CD14-positive monocyte (primary cell): ENCODE data around the gene SRMS. TPM values are rescaled to one million over a fixed set of nuclear protein-coding genes. Genes with fewer than 3 reads are reported as not detected.

Experiments
- DNase-seq, 3 donors: peaks; one replicate each; pipeline ENCODE4 v3.0.0-alpha.2; 2011 to 2022
- H2AFZ ChIP-seq: 2 replicates; pipeline ENCODE4 v1.6.0; 2012; ENCODE audit warnings: mild to moderate bottlenecking, low read depth, low read length, inconsistent platforms; ENCODE audit not compliant: insufficient read depth, poor library complexity, severe bottlenecking
- H3K27ac ChIP-seq, 2 donors: 1 replicate in 1 of 2; 2 replicates in 1 of 2; pipeline ENCODE4 v1.5.1; 2012 to 2013; ENCODE audit warnings: low read length in 2 of 2, control low read depth in 1 of 2, inconsistent platforms in 1 of 2, low read depth in 1 of 2, mild to moderate bottlenecking in 1 of 2
- H3K27me3 ChIP-seq, 2 donors: one replicate each; pipeline versions ENCODE4 v1.6.0 to v1.6.1; 2011 to 2013; ENCODE audit warnings: low read length in 2 of 2; ENCODE audit not compliant: control insufficient read depth in 2 of 2, insufficient read depth in 2 of 2
- H3K36me3 ChIP-seq, 2 donors: replicated peaks in 1 of 2; 1 replicate in 1 of 2; 2 replicates in 1 of 2; pipeline versions ENCODE4 v1.5.1 to v1.6.1; 2012 to 2013; ENCODE audit warnings: low read length in 2 of 2, control low read depth in 1 of 2, inconsistent platforms in 1 of 2, mild to moderate bottlenecking in 1 of 2; ENCODE audit not compliant: insufficient read depth in 2 of 2, control insufficient read depth in 1 of 2
- H3K4me1 ChIP-seq, 2 donors: 1 replicate in 1 of 2; 2 replicates in 1 of 2; pipeline versions ENCODE4 v1.5.1 to v1.6.1; 2012 to 2013; ENCODE audit warnings: low read length in 2 of 2, control low read depth in 1 of 2, inconsistent platforms in 1 of 2, mild to moderate bottlenecking in 1 of 2, moderate library complexity in 1 of 2; ENCODE audit not compliant: insufficient read depth in 2 of 2, control insufficient read depth in 1 of 2
- H3K4me2 ChIP-seq: replicated peaks from 2 replicates; pipeline ENCODE3; 2012; ENCODE audit warnings: low read length, moderate library complexity, mild to moderate bottlenecking; ENCODE audit not compliant: poor library complexity, severe bottlenecking; ENCODE audit errors: extremely low read depth
- H3K4me3 ChIP-seq, 3 experiments: fragments of 200-600 bp in 1 of 3; sonication (generic) in 1 of 3; replicated peaks in 1 of 3; 1 replicate in 2 of 3; 2 replicates in 1 of 3; pipeline ENCODE4 v1.5.1; 2011 to 2013; ENCODE audit warnings: low read length in 3 of 3, mild to moderate bottlenecking in 3 of 3, control low read depth in 2 of 3, low read depth in 2 of 3, inconsistent platforms in 1 of 3, moderate library complexity in 1 of 3
- H3K79me2 ChIP-seq: 2 replicates; pipeline ENCODE4 v1.6.0; 2012; ENCODE audit warnings: mild to moderate bottlenecking, control low read depth, inconsistent platforms, low read length, moderate library complexity; ENCODE audit not compliant: insufficient read depth
- H3K9ac ChIP-seq: 2 replicates; pipeline ENCODE4 v1.6.0; 2017; ENCODE audit warnings: low read length, mild to moderate bottlenecking; ENCODE audit not compliant: insufficient read depth, poor library complexity, severe bottlenecking
- H3K9me3 ChIP-seq, 2 donors: replicated peaks in 1 of 2; 1 replicate in 1 of 2; 2 replicates in 1 of 2; pipeline versions ENCODE4 v1.5.1 to v1.6.1; 2012 to 2013; ENCODE audit warnings: low read length in 2 of 2, control low read depth in 1 of 2; ENCODE audit not compliant: control insufficient read depth in 1 of 2, insufficient read depth in 1 of 2
- H4K20me1 ChIP-seq: 2 replicates; pipeline ENCODE4 v1.6.0; 2012; ENCODE audit warnings: mild to moderate bottlenecking, low read length, control low read depth, moderate library complexity; ENCODE audit not compliant: insufficient read depth
- H3K27ac Mint-ChIP-seq, 7 donors: one replicate each; pipeline ENCODE4 v1.8.0; 2020; ENCODE audit warnings: mild to moderate bottlenecking in 7 of 7, mixed read lengths in 7 of 7, moderate library complexity in 6 of 7, inconsistent platforms in 2 of 7
- H3K27me3 Mint-ChIP-seq, 3 donors: one replicate each; pipeline ENCODE4 v1.8.0; 2021 to 2022; ENCODE audit warnings: low read depth in 3 of 3, mild to moderate bottlenecking in 3 of 3, mixed read lengths in 3 of 3, moderate library complexity in 3 of 3, inconsistent platforms in 1 of 3
- H3K36me3 Mint-ChIP-seq, 2 donors: one replicate each; pipeline ENCODE4 v1.8.0; 2020; ENCODE audit warnings: mixed read lengths in 2 of 2, inconsistent platforms in 1 of 2, mild to moderate bottlenecking in 1 of 2
- H3K4me1 Mint-ChIP-seq: one replicate; pipeline ENCODE4 v1.8.0; 2020; ENCODE audit warnings: mild to moderate bottlenecking, mixed read lengths
- H3K4me3 Mint-ChIP-seq, 2 donors: one replicate each; pipeline ENCODE4 v1.8.0; 2020; ENCODE audit warnings: mild to moderate bottlenecking in 2 of 2, mixed read lengths in 2 of 2, moderate library complexity in 1 of 2
- H3K9me3 Mint-ChIP-seq, 7 donors: one replicate each; pipeline ENCODE4 v1.8.0; 2020 to 2022; ENCODE audit warnings: mixed read lengths in 7 of 7, mild to moderate bottlenecking in 6 of 7, moderate library complexity in 6 of 7, inconsistent platforms in 2 of 7
- CTCF ChIP-seq: fragments of 200-600 bp; IDR thresholded peaks from one replicate; pipeline ENCODE4 v1.8.0; 2022; ENCODE audit warnings: antibody characterized with exemption, mild to moderate bottlenecking
- WGBS: methylation state at CpG from one replicate; pipeline ENCODE4 v1.1.5; 2013; ENCODE audit warnings: missing lambda C conversion rate; ENCODE audit not compliant: insufficient coverage; 5-methylcytosine and 5-hydroxymethylcytosine counted together
- intact Hi-C, 2 donors: fragments of 100-400 bp; cut with micrococcal nuclease; formaldehyde crosslinking; loops; one replicate each; pipeline versions ENCODE4 v1.15.0 to v1.15.1; 2023
- polyA plus RNA-seq, 3 donors: library from polyadenylated mRNA; depleted of rRNA in 1 of 3; unstranded in 2 of 3; stranded (reverse) in 1 of 3; fragments of 300-500 nt in 2 of 3; fragments of >200 nt in 1 of 3; fragmentation: Illumina TruSeq in 2 of 3; gene quantifications; 1 replicate in 2 of 3; 2 replicates in 1 of 3; pipeline ENCODE4 v1.2.3, GENCODE V29; 2012 to 2021

SRMS gene
- polyA plus RNA-seq, 3 donors, result not detected

DNA sequence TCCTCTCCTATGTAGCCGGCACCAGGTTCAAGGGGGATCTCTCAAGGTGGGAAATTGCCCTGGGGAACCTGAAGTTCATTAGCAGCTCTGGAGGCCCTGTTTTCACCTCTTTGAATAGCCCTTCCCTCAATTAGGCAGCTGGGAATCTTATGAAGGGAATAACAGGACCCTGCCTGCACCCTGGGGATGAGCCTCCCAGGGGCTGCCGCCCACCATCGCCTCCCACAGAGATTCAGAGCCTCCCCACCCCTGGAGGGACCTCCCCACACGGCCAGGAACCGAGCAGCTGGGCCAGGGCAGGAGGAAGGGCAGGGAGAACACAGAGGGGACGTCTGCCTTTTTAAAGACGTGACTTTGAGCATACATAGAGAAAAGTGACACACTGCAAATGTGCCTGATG, 44.0 kb downstream of the SRMS start:
- H3K4me3 Mint-ChIP-seq, result no peak overlapping the region
- no peaks in the 10 kb centered on the region for H3K4me1 Mint-ChIP-seq
- no peak overlapping the region for H3K27ac Mint-ChIP-seq
- Histone ChIP-seq H3K36me3 (no peaks in the 10 kb centered on the region), H3K4me3 (no peak overlapping the region), H3K4me1 (peaks cover 4 to 5% of the 10 kb centered on the region in 2 donors), H3K4me2 (no peak overlapping the region), H2AFZ (no peak overlapping the region), H4K20me1 (no peaks in the 10 kb centered on the region), H3K79me2 (no peaks in the 10 kb centered on the region), H3K27me3 (peaks cover 0 to 27% of the 10 kb centered on the region in 2 donors), H3K9ac (no peak overlapping the region), H3K27ac (no peak overlapping the region), H3K9me3 (peaks cover 20 to 22% of the 10 kb centered on the region in 2 donors)
- WGBS, result 40% methylated on average over 3 of the region's 7 CpGs
- peaks cover 13 to 25% (median 20%) of the 10 kb centered on the region in 7 donors for H3K9me3 Mint-ChIP-seq
- intact Hi-C loops, result no loop called here
- no peaks in the 10 kb centered on the region for H3K36me3 Mint-ChIP-seq
- no peak for DNase-seq
- no peak for TF ChIP-seq CTCF
- H3K27me3 Mint-ChIP-seq, result peaks cover 28 to 51% (median 31%) of the 10 kb centered on the region in 3 donors

- peaks cover 2 to 29% of the 10 kb centered on the region in 2 donors for H3K27me3 ChIP-seq
- WGBS, result 80% methylated on average over 15 of the region's 15 CpGs
- H2AFZ ChIP-seq, result no peak overlapping the region
- Mint-ChIP-seq H3K4me1 (no peaks in the 10 kb centered on the region), H3K36me3 (no peaks in the 10 kb centered on the region), H3K4me3 (no peak overlapping the region), H3K9me3 (peaks cover 13 to 23% (median 20%) of the 10 kb centered on the region in 7 donors), H3K27ac (no peak overlapping the region), H3K27me3 (peaks cover 32 to 57% (median 34%) of the 10 kb centered on the region in 3 donors)
- DNase-seq, result no peak
- no peak overlapping the region for H3K27ac ChIP-seq
- H3K9ac ChIP-seq, result no peak overlapping the region
- peaks cover 18 to 20% of the 10 kb centered on the region in 2 donors for H3K9me3 ChIP-seq
- H3K4me1 ChIP-seq, result peaks cover 4 to 13% of the 10 kb centered on the region in 2 donors
- H4K20me1 ChIP-seq, result no peaks in the 10 kb centered on the region
- intact Hi-C loops, result no loop called here
- no peaks in the 10 kb centered on the region for H3K36me3 ChIP-seq
- TF ChIP-seq CTCF, result no peak
- H3K4me3 ChIP-seq, result no peak overlapping the region
- no peaks in the 10 kb centered on the region for H3K79me2 ChIP-seq
- no peak overlapping the region for H3K4me2 ChIP-seq
Observed at GRCh38 chr20:63502671-63503172, 44.8 kb downstream of the SRMS start.
